GM12864 (cell line): ENCODE data around the gene SERPINF2.
"Not testable (repeated sequence)": the region's sequence is repeated elsewhere in the genome, so short reads cannot be mapped to it uniquely, and the experiment has no call there.

Source experiments
- DNase-seq: peaks from one replicate; pipeline ENCODE4 v3.0.0-alpha.2; 2011; ENCODE audit warnings: low read depth
- H3K4me3 ChIP-seq: 2 replicates; pipeline ENCODE4 v1.5.1; 2011; ENCODE audit warnings: mild to moderate bottlenecking, low read depth, low read length, control low read depth
- CTCF ChIP-seq: IDR thresholded peaks from 2 replicates; pipeline ENCODE4 v1.5.1; 2011; ENCODE audit warnings: low read depth, mild to moderate bottlenecking, moderate library complexity, low read length, control low read depth, inconsistent platforms; ENCODE audit errors: missing control alignments

Gene SERPINF2

DNA sequence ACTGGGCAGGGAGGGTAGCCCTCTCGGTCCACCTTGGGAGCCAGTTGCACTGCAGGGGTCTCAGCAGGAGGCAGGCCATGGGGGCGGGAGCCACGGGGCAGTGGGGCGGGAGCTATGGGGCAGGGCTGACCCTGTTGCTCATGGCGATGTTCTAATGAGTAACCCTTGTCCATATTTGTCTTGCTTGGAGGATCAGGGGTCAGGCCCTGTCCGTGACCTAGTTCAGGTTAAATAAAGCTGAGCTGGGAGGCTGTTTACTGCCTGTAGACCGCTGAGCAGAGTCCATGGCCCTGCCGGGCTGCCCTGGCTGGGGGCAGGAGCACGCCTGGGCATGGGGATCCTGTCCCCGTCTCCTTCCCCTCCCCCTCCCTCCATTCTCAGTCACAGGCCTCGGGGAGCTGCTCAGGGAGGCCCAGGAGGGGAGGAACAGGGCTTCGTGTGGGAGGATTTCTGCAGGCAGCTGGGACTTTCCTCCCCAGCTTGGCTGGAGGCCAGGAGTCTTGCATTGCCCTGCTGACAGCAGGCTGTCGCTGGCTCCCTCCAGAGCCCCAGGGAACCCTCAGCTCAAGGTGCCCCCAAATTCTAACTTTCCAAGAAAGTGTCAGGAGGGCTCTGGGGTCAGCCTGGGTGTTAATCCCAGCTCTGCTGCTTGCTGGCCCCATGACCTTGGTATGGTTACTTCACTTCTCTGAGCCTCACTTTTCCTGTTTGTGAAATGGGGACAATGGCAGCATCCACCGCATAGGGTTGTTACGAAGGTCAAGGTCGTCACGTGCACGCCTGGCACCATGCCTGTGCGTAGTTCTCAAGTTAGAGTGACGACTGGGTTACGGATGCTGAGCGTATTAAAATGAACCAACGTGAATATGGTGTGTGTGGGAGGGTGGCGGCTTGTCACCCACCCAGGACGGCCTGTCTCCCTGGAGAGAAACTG, 6.1 kb upstream of the SERPINF2 start:
- no peak overlapping the region for H3K4me3 ChIP-seq
- no peak for TF ChIP-seq CTCF
- DNase-seq: no peak

- no peak for TF ChIP-seq CTCF
- H3K4me3 ChIP-seq: no peak overlapping the region
- no peak for DNase-seq
Measured at GRCh38 chr17:1737531-1738291, 5.0 kb upstream of the SERPINF2 start.

DNA sequence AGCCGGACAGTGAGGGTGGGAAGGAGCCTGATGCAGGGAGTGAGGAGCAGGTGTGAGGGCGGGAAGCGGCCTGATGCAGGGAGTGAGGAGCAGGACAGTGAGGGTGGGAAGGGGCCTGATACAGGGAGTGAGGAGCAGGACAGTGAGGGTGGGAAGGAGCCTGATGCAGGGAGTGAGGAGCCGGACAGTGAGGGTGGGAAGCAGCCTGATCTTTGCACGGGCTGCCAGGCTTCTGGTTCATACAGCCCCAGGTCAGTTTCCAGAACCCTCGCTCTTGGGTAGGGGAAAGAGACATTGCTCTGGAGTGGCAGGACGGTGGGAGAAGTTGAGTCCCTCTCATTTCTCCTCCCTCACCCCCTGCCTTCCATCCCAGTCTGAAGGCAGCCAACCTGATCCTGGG, 772 bp upstream of the SERPINF2 start:
- not testable (repeated sequence) for DNase-seq, H3K4me3 ChIP-seq

DNA sequence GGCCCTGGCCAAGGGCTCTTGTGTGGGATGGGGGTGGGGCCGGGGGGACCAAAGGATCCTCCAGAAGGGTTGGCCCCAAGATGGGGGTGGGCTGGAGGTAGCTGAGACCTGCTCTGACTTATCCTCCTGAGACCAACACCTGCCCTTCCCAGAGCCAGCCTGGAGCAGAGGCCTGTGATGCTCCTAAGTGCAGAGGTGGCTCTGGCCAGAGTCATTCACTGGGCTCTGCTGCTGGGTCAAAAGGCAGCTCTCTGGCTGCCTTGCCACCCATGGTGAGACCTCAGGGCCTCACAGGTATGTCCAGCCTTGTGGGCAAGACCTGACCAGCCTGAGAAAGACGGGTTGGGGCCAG, 393 bp downstream of the SERPINF2 start:
- TF ChIP-seq CTCF: no peak
- H3K4me3 ChIP-seq: no peak overlapping the region
- DNase-seq: no peak

GRCh38 chr17:1744551-1745512, 2.2 kb downstream of the SERPINF2 start:
- no peak for DNase-seq
- no peak overlapping the region for H3K4me3 ChIP-seq
- no peak for TF ChIP-seq CTCF

DNA sequence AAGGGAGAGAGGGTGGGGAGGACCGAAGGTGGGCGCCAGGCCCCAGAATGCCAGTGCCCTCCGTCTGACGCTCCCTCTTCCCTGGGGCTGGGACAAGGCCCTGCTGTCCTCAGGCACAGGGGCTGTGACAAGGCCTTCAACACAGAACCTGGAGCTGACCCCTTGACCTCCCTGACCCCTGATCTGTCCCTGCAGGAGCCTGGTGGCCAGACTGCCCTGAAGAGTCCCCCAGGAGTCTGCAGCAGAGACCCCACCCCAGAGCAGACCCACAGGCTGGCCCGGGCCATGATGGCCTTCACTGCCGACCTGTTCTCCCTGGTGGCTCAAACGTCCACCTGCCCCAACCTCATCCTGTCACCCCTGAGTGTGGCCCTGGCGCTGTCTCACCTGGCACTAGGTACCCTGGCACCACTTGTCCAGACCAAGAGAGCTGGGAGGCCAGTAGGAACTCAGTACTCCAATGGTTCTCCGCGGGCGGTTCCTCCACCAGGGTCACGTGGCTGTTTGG, 2.9 kb downstream of the SERPINF2 start:
- no peak for DNase-seq
- no peak for TF ChIP-seq CTCF
- no peak overlapping the region for H3K4me3 ChIP-seq
